ENCODE results near the gene RUNX2. TPM values are rescaled to one million over a fixed set of nuclear protein-coding genes. Genes with fewer than 3 reads are reported as not detected.

The RUNX2 gene
- total RNA-seq, 3 donors from 2014 or later: 2.0 to 4.4 (median 3.4) TPM

DNA sequence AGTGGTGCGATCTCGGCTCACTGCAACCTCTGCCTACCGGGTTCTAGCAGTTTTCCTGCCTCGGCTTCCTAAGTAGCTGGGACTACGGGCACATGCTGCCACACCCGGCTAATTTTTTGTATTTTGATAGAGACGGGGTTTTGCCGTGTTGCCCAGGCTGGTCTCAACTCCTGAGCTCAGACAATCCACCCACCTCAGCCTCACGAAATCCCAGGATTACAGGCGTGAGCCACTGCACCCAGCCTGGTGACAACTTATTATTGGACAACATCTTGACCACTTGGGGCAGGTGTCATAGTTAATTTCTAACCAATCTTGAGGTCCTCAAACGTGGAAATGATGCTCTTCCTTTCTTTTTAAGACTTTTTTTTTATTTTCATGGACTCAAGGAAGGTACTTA, 383.9 kb downstream of the RUNX2 start:
- TF ChIP-seq, protein P1, sequence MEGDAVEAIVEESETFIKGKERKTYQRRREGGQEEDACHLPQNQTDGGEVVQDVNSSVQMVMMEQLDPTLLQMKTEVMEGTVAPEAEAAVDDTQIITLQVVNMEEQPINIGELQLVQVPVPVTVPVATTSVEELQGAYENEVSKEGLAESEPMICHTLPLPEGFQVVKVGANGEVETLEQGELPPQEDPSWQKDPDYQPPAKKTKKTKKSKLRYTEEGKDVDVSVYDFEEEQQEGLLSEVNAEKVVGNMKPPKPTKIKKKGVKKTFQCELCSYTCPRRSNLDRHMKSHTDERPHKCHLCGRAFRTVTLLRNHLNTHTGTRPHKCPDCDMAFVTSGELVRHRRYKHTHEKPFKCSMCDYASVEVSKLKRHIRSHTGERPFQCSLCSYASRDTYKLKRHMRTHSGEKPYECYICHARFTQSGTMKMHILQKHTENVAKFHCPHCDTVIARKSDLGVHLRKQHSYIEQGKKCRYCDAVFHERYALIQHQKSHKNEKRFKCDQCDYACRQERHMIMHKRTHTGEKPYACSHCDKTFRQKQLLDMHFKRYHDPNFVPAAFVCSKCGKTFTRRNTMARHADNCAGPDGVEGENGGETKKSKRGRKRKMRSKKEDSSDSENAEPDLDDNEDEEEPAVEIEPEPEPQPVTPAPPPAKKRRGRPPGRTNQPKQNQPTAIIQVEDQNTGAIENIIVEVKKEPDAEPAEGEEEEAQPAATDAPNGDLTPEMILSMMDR (IDR thresholded peaks at IDR 0.05): no peak
- no peak for DNase-seq
- intact Hi-C loops (cut with DNase I, micrococcal nuclease): loop anchor here in 1 of 2 donors (10.0 kb wide), 2 partner anchors 1057 to 1237 kb away; no protein-coding TSS in a partner anchor
- Histone ChIP-seq H3K36me3 (ENCODE audit: low read depth) (no peaks in the 10 kb centered on the region), H3K4me1 (ENCODE audit: low read depth) (no peaks in the 10 kb centered on the region), H3K9me3 (no peaks in the 10 kb centered on the region), H3K4me3 (no peak overlapping the region)
- ATAC-seq: no peak

DNA sequence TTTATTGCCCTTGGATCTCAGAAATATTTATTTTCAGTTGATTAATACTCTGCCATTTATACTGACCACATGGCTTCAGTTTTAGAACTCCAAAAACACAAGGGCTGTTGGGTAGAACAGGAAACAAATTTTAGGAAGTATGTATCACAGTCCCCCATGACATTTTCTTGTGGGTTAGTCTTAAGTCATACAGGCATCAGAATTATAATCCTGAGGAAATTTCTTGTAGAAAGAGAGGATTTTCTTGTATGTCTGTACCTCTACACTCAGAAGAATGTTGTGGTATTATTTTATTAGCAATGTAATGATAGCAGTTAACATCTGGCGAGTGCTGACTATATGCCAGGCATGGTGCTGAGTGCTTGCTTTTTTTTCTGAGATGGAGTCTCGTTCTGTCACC, 384.7 kb downstream of the RUNX2 start:
- H3K4me1 ChIP-seq (ENCODE audit: low read depth): no peaks in the 10 kb centered on the region
- no peaks in the 10 kb centered on the region for H3K36me3 ChIP-seq (ENCODE audit: low read depth)
- H3K9me3 ChIP-seq: no peaks in the 10 kb centered on the region
- H3K4me3 ChIP-seq: no peak overlapping the region
- DNase-seq (no peak), ATAC-seq (no peak)
- TF ChIP-seq, protein P1 (IDR thresholded peaks at IDR 0.05): no peak
- intact Hi-C loops (cut with DNase I, micrococcal nuclease): loop anchor here in 1 of 2 donors (10.0 kb wide), 2 partner anchors 1058 to 1238 kb away; no protein-coding TSS in a partner anchor

Other genes with a start within 250 kb of the RUNX2 start
- 1 to 10 TPM; 3.0 to 8.1 (median 3.5) TPM for gene SUPT3H, start 49.6 kb downstream of the RUNX2 start, total RNA-seq